H9 (cell line): ENCODE data around the gene XRRA1. TPM values are rescaled to one million over a fixed set of nuclear protein-coding genes. Genes with fewer than 3 reads are reported as not detected.

Source experiments
- DNase-seq: peaks from one replicate; pipeline ENCODE4 v3.0.0-alpha.2; 2017
- H2AFZ ChIP-seq: one replicate; pipeline ENCODE4 v1.6.1; 2013; ENCODE audit warnings: mild to moderate bottlenecking, low read length, control low read depth, moderate library complexity
- H2AK5ac ChIP-seq: 2 replicates; pipeline ENCODE4 v1.6.1; 2013; ENCODE audit warnings: low read length, control low read depth, mixed read lengths; ENCODE audit not compliant: insufficient read length
- H2BK120ac ChIP-seq: one replicate; pipeline ENCODE4 v1.6.1; 2013; ENCODE audit warnings: low read depth, mild to moderate bottlenecking, low read length, control low read depth, inconsistent platforms; ENCODE audit not compliant: poor library complexity, severe bottlenecking
- H2BK12ac ChIP-seq: 2 replicates; pipeline ENCODE4 v1.6.1; 2013; ENCODE audit warnings: low read length, control low read depth, mixed read lengths, low read depth; ENCODE audit not compliant: insufficient read length
- H2BK15ac ChIP-seq: 2 replicates; pipeline ENCODE4 v1.6.1; 2013; ENCODE audit warnings: low read depth, low read length, control low read depth
- H2BK20ac ChIP-seq: one replicate; pipeline ENCODE4 v1.6.1; 2013; ENCODE audit warnings: low read depth, mild to moderate bottlenecking, low read length, control low read depth, inconsistent platforms; ENCODE audit not compliant: poor library complexity, severe bottlenecking
- H2BK5ac ChIP-seq: 2 replicates; pipeline ENCODE4 v1.6.1; 2013; ENCODE audit warnings: low read length, control low read depth, mixed read lengths; ENCODE audit not compliant: insufficient read length
- H3K14ac ChIP-seq: 2 replicates; pipeline ENCODE4 v1.6.1; 2013; ENCODE audit warnings: low read length, control low read depth; ENCODE audit not compliant: insufficient read depth
- H3K18ac ChIP-seq: 2 replicates; pipeline ENCODE4 v1.6.1; 2013; ENCODE audit warnings: low read depth, mild to moderate bottlenecking, mixed read lengths, low read length, control low read depth; ENCODE audit not compliant: insufficient read length
- H3K23ac ChIP-seq: 2 replicates; pipeline ENCODE4 v1.6.1; 2013; ENCODE audit warnings: low read length, control low read depth, mixed read lengths, low read depth; ENCODE audit not compliant: insufficient read length
- H3K23me2 ChIP-seq: 2 replicates; pipeline ENCODE4 v1.6.1; 2013; ENCODE audit warnings: low read depth, mild to moderate bottlenecking, mixed read lengths, low read length, control low read depth; ENCODE audit not compliant: insufficient read length, poor library complexity, severe bottlenecking
- H3K27ac ChIP-seq: 2 replicates; pipeline ENCODE4 v1.5.1; 2013; ENCODE audit warnings: low read length, control low read depth, mixed read lengths, low read depth; ENCODE audit not compliant: insufficient read length
- H3K27me3 ChIP-seq: 2 replicates; pipeline ENCODE4 v1.6.1; 2013; ENCODE audit warnings: low read length, control low read depth, inconsistent platforms; ENCODE audit not compliant: insufficient read depth
- H3K4ac ChIP-seq: 2 replicates; pipeline ENCODE4 v1.6.1; 2013; ENCODE audit warnings: low read depth, mild to moderate bottlenecking, control low read depth, inconsistent platforms, low read length, moderate library complexity
- H3K4me1 ChIP-seq: 2 replicates; pipeline ENCODE4 v1.6.1; 2013; ENCODE audit warnings: low read length, control low read depth, inconsistent platforms; ENCODE audit not compliant: insufficient read depth
- H3K4me2 ChIP-seq: 2 replicates; pipeline ENCODE4 v1.6.1; 2013; ENCODE audit warnings: low read length, control low read depth, mixed read lengths; ENCODE audit not compliant: insufficient read length, insufficient read depth
- H3K56ac ChIP-seq: 2 replicates; pipeline ENCODE4 v1.6.1; 2013; ENCODE audit warnings: low read depth, mild to moderate bottlenecking, mixed read lengths, low read length, control low read depth; ENCODE audit not compliant: insufficient read length
- H3K79me1 ChIP-seq: 2 replicates; pipeline ENCODE4 v1.6.1; 2013; ENCODE audit warnings: low read depth, mild to moderate bottlenecking, moderate library complexity, low read length, control low read depth, inconsistent platforms; ENCODE audit not compliant: insufficient read depth, poor library complexity, severe bottlenecking
- H3K79me2 ChIP-seq: 2 replicates; pipeline ENCODE4 v1.6.1; 2013; ENCODE audit warnings: low read length, control low read depth, inconsistent platforms; ENCODE audit not compliant: insufficient read depth
- H3K9ac ChIP-seq: 2 replicates; pipeline ENCODE4 v1.6.1; 2013; ENCODE audit warnings: low read length, control low read depth, mixed read lengths; ENCODE audit not compliant: insufficient read length; ENCODE audit errors: extremely low read depth
- H3K9me3 ChIP-seq: one replicate; pipeline ENCODE4 v1.6.1; 2013; ENCODE audit warnings: low read depth, low read length, inconsistent platforms; ENCODE audit not compliant: control insufficient read depth
- H3T11ph ChIP-seq: one replicate; pipeline ENCODE4 v1.6.1; 2013; ENCODE audit warnings: mild to moderate bottlenecking, low read length, control low read depth, inconsistent platforms
- H4K20me1 ChIP-seq: one replicate; pipeline ENCODE4 v1.6.1; 2013; ENCODE audit not compliant: control insufficient read depth, insufficient read length, insufficient read depth
- H4K5ac ChIP-seq: 2 replicates; pipeline ENCODE4 v1.6.1; 2013; ENCODE audit warnings: low read depth, mild to moderate bottlenecking, mixed read lengths, low read length, control low read depth; ENCODE audit not compliant: insufficient read length
- H4K8ac ChIP-seq: replicated peaks from 2 replicates; pipeline ENCODE4 v1.6.1; 2013; ENCODE audit warnings: low read length, control low read depth, mixed read lengths, low read depth; ENCODE audit not compliant: insufficient read length
- H4K91ac ChIP-seq: 2 replicates; pipeline ENCODE4 v1.6.1; 2013; ENCODE audit warnings: low read depth, mild to moderate bottlenecking, moderate library complexity, mixed read lengths, low read length, control low read depth; ENCODE audit not compliant: insufficient read length
- H3K27ac Mint-ChIP-seq, 3 experiments: 2 replicates in 2 of 3; 3 replicates in 1 of 3; pipeline ENCODE4 v1.8.0; 2020 to 2021; ENCODE audit warnings: mixed read lengths in 3 of 3, mild to moderate bottlenecking in 1 of 3, moderate library complexity in 1 of 3
- H3K27me3 Mint-ChIP-seq: 2 replicates; pipeline ENCODE4 v1.8.0; 2021; ENCODE audit warnings: low read depth, mild to moderate bottlenecking, moderate library complexity, mixed read lengths
- H3K36me3 Mint-ChIP-seq, 3 experiments: 2 replicates in 2 of 3; 3 replicates in 1 of 3; pipeline ENCODE4 v1.8.0; 2020 to 2021; ENCODE audit warnings: low read depth in 3 of 3, mixed read lengths in 3 of 3; ENCODE audit not compliant: insufficient read depth in 1 of 3
- H3K4me1 Mint-ChIP-seq, 2 experiments: 2 replicates each; pipeline ENCODE4 v1.8.0; 2020; ENCODE audit warnings: mixed read lengths in 2 of 2
- H3K4me3 Mint-ChIP-seq, 2 experiments: 2 replicates in 1 of 2; 3 replicates in 1 of 2; pipeline ENCODE4 v1.8.0; 2020 to 2021; ENCODE audit warnings: mild to moderate bottlenecking in 2 of 2, mixed read lengths in 2 of 2, moderate library complexity in 1 of 2
- H3K9me3 Mint-ChIP-seq, 2 experiments: 2 replicates in 1 of 2; 3 replicates in 1 of 2; pipeline ENCODE4 v1.8.0; 2020; ENCODE audit warnings: mild to moderate bottlenecking in 2 of 2, mixed read lengths in 2 of 2, moderate library complexity in 1 of 2
- CTCF ChIP-seq: fragments of 200-600 bp; sonication (generic); conservative IDR thresholded peaks from 3 replicates; pipeline ENCODE4 v1.8.0; 2021; ENCODE audit warnings: antibody characterized with exemption, mild to moderate bottlenecking
- whole genome bisulfite sequencing: extraction: QIAGEN DNeasy Blood & Tissue Kit; methylation state at CpG from one replicate; pipeline ENCODE4 v1.1.7; 2013; ENCODE audit warnings: missing lambda C conversion rate, low lambda C conversion rate, mixed read lengths; ENCODE audit not compliant: insufficient read length; ENCODE audit errors: extremely low coverage; 5-methylcytosine and 5-hydroxymethylcytosine counted together
- total RNA-seq: library from RNA; stranded (reverse); gene quantifications from 2 replicates; pipeline ENCODE4 v1.2.1, GENCODE V29; 2021

Gene XRRA1
- total RNA-seq, 1 experiment from 2014 or later = 4.5 TPM

- H3K18ac ChIP-seq = no peak overlapping the region
- H4K8ac ChIP-seq = no peak overlapping the region
- no peak overlapping the region for H2BK5ac ChIP-seq
- H3K36me3 Mint-ChIP-seq = peaks cover 7 to 46% (median 17%) of the 10 kb centered on the region in 3 experiments; a peak in 6 of 7 replicates
- no peak overlapping the region for H3K23ac ChIP-seq
- no peak overlapping the region for H3K14ac ChIP-seq
- no peaks in the 10 kb centered on the region for H3K9me3 ChIP-seq
- H2BK15ac ChIP-seq = no peak overlapping the region
- no peak overlapping the region for H3K56ac ChIP-seq
- no peak overlapping the region for H3T11ph ChIP-seq
- no peak overlapping the region for H3K4me2 ChIP-seq
- no peak overlapping the region for H3K4ac ChIP-seq
- no peaks in the 10 kb centered on the region for H4K20me1 ChIP-seq
- no CpG with 5 or more reads among the region's 4 CpGs for WGBS
- no peak for DNase-seq
- H2BK120ac ChIP-seq = no peak overlapping the region
- H3K27me3 ChIP-seq = no peaks in the 10 kb centered on the region; the same call in 1 of the 2 replicates
- H4K91ac ChIP-seq = no peak overlapping the region
- no peaks in the 10 kb centered on the region for H3K9me3 Mint-ChIP-seq
- no peaks in the 10 kb centered on the region for H3K4me1 ChIP-seq
- H3K27me3 Mint-ChIP-seq = no peaks in the 10 kb centered on the region
- H2BK12ac ChIP-seq = no peak overlapping the region
- H2AFZ ChIP-seq = no peak overlapping the region
- no peaks in the 10 kb centered on the region for H3K79me2 ChIP-seq
- H3K4me3 Mint-ChIP-seq = no peak overlapping the region
- no peak overlapping the region for H3K27ac ChIP-seq
- H3K4me1 Mint-ChIP-seq = no peaks in the 10 kb centered on the region; a peak in 1 of 4 replicates
- H3K9ac ChIP-seq = no peak overlapping the region
- no peak overlapping the region for H4K5ac ChIP-seq
- no peak overlapping the region for H2AK5ac ChIP-seq
- H3K27ac Mint-ChIP-seq = no peak overlapping the region
- H2BK20ac ChIP-seq = no peak overlapping the region
- no peaks in the 10 kb centered on the region for H3K79me1 ChIP-seq
- H3K23me2 ChIP-seq = no peaks in the 10 kb centered on the region
- no peak for TF ChIP-seq CTCF
Measured at GRCh38 chr11:74978041-74978440, 29.1 kb upstream of the XRRA1 start.
